Activated CD4-positive, alpha-beta T cell treated with anti-CD3 and anti-CD28 coated beads, Interleukin-2, amount 10 ng/mL, durations not matched to agents 24 days and 14 days (primary cell): ENCODE data around the gene GSE1. TPM values are rescaled to one million over a fixed set of nuclear protein-coding genes. Genes with fewer than 3 reads are reported as not detected.

Experiments used
- DNase-seq: peaks from one replicate; pipeline ENCODE4 v3.0.0; 2022
- H3K27ac Mint-ChIP-seq: one replicate; pipeline ENCODE4 v1.8.0; 2022; ENCODE audit warnings: mild to moderate bottlenecking, mixed read lengths
- H3K27me3 Mint-ChIP-seq: one replicate; pipeline ENCODE4 v1.8.0; 2022; ENCODE audit warnings: mixed read lengths
- H3K36me3 Mint-ChIP-seq: one replicate; pipeline ENCODE4 v1.8.0; 2022; ENCODE audit warnings: low read depth, mild to moderate bottlenecking, mixed read lengths
- H3K4me1 Mint-ChIP-seq: one replicate; pipeline ENCODE4 v1.8.0; 2021; ENCODE audit warnings: mixed read lengths
- H3K4me3 Mint-ChIP-seq: one replicate; pipeline ENCODE4 v1.8.0; 2022; ENCODE audit warnings: mild to moderate bottlenecking, moderate library complexity, mixed read lengths
- H3K9me3 Mint-ChIP-seq: one replicate; pipeline ENCODE4 v1.8.0; 2021; ENCODE audit warnings: mixed read lengths
- intact Hi-C: fragments of 100-400 bp; cut with micrococcal nuclease; formaldehyde crosslinking; loops from one replicate; pipeline ENCODE4 v1.15.1; 2023
- total RNA-seq: library from RNA; stranded (reverse); gene quantifications from 2 replicates; pipeline ENCODE4 v1.2.3, GENCODE V29; 2022

The GSE1 gene
- total RNA-seq, 1 donor from 2014 or later: 37.5 TPM

DNA sequence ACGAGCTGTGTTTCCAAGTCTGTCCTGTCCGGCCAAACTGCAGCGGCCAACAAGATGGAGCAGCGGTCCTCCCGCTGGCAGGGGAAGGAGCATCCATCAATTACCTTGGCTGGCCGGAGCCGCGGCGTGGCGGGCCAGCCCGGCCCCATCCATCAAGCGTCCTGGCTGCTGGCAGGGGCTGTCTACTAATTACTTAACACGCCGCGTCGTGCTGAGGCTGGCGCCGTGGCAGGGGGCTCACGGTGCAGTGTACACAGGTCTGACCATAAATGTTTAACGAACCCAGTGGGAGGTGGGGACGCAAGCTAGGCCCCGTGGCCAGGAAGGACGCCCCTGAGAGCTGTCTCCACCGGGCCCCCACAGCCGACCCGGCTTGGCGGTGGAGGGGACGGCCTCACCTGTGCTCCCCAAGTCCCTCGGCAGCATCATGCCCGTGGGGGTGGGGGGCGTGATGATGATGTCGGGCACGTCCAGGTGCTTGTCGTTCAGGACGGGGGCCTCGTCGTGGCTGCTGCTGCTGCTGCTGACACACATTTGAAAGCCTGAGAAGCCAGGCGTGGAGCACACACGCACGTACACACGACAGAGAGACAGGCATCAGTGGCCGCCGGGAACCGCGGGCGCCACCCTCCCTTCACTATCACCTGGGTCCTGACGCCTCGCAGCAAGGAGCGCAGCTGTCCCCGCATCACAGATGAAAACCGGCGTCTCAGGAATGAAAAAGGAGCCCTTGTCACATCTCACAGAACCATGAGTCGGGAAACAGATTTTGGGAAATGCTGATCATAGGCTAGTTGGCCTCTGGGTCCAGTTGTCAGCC lies 96.9 kb downstream of the GSE1 start:
- H3K4me1 Mint-ChIP-seq: no peaks in the 10 kb centered on the region

DNA sequence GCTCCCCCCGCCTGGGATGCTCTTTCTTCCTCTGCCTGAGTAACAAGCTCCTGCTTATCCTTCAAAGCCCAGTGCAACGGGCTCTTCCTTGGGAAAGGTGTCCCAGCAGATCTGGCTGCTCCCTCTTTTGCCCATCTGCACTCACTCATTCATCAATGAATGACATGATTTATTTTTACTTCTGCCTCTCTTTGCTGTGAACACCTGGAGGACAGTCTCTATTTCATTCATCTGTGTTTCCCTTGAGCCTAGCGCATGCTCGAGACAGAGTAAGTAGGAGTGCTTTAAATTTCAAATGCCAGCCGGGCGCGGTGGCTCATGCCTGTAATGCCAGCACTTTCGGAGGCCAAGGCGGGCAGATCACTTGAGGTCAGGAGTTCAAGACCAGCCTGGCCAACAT lies 97.6 kb downstream of the GSE1 start:
- no peak overlapping the region for H3K4me3 Mint-ChIP-seq
- H3K9me3 Mint-ChIP-seq: peaks cover 3% of the 10 kb centered on the region
- DNase-seq: no peak
- H3K27me3 Mint-ChIP-seq: peaks cover 8% of the 10 kb centered on the region
- no peaks in the 10 kb centered on the region for H3K36me3 Mint-ChIP-seq
- intact Hi-C loops: no loop called here
- no peak overlapping the region for H3K27ac Mint-ChIP-seq
- peaks cover 3% of the 10 kb centered on the region for H3K4me1 Mint-ChIP-seq

More for the DNA sequence above, 96.9 kb downstream of the GSE1 start:
- Mint-ChIP-seq H3K27me3 (peaks cover under 1% of the 10 kb centered on the region), H3K27ac (no peak overlapping the region), H3K36me3 (no peaks in the 10 kb centered on the region), H3K9me3 (peaks cover 3% of the 10 kb centered on the region), H3K4me3 (no peak overlapping the region)
- intact Hi-C loops: no loop called here
- DNase-seq: no peak

DNA sequence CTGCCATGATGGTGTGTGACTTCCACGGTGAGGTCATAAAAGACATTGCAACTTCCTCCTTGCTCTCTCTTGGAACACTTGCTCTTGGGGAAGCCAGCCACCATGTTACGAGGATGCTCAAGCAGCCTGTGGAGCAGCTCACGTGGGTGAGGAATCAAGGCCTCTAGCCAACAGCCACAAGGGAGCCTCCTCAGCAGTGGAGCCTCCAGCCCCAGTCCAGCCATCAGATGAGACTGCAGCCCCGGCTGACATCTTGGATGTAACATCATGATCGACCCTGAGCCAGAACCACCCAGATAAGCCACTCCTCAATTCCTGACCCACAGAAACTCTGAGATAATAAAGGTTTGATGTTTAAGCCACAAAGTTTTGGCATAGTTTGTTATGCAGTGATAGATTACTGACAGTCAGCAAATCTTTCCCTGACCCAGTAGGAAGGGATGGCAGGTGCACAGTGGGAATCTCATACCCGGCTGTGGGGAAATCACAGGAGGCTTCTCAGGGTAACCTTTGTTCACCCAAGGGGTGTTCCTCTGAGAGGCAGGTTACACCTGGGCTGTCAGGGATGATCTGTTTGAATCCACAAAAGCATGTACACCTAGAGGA lies 99.0 kb downstream of the GSE1 start:
- intact Hi-C loops: no loop called here
- Mint-ChIP-seq H3K27ac (no peak overlapping the region), H3K36me3 (no peaks in the 10 kb centered on the region), H3K4me1 (peaks cover 3% of the 10 kb centered on the region), H3K9me3 (peaks cover 3% of the 10 kb centered on the region), H3K4me3 (no peak overlapping the region), H3K27me3 (peaks cover 16% of the 10 kb centered on the region)
- DNase-seq: no peak

DNA sequence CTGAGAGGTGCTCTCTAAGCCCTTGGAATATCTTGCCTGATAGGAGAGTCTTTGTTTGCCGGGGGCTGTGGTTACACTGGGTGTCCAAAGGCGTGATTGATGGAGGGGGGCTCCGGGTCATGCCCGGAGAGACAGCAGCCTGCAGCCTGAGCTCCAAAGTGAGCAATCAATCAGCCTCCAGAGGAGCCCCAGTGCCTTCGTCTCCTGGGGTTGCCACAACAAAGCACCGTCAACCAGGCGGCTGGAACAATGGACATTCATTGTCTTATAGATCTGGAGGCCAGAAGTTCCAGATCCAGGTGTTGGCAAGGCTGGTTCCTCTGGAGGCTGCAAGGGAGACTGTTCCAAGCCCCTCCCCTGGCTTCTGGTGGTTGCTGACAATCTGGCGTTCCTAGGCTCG lies 99.7 kb downstream of the GSE1 start:
- H3K9me3 Mint-ChIP-seq: peaks cover 3% of the 10 kb centered on the region
- H3K27me3 Mint-ChIP-seq: peaks cover 16% of the 10 kb centered on the region
- DNase-seq: no peak
- no peak overlapping the region for H3K4me3 Mint-ChIP-seq
- H3K4me1 Mint-ChIP-seq: peaks cover 3% of the 10 kb centered on the region
- intact Hi-C loops: no loop called here
- no peaks in the 10 kb centered on the region for H3K36me3 Mint-ChIP-seq
- no peak overlapping the region for H3K27ac Mint-ChIP-seq

DNA sequence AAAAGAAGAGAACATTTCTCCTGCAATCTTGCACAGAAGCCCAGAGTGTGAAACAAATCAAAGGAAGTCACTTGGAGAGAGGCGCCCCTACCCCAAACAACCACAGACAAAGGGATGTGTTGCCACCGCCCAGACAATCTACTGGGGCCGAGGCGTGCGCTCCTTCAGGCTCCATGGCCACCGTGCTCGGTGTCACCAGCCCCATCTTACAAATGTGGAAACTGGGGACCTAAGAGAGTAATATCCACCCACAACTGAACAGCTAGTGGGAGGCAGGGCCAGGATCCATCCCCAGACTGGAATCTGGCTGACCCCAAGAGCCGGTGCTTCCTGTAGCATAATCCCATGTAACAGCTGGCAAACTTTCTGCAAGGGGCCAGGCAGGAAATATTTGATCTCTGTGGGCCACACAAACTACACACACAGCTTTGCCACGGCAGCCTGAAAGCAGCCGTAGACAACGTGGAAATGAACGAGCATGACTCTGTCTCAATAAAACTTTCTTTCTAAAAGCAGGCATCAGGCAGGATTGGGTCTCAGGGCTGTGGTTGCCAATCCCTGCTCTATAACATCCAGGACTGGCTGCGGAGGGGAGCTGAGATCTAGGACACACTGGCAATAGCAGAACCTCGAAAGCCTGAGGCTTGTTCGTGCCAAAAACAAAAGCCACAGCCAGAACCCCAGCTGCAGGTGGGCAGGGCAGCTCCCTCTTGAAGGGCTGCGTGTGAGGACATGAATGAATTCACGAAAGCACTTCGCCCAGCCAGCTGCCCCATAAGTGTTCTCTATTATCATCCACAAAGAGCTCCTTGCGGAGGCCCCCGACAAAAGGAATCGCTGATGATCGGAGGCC lies 102.3 kb downstream of the GSE1 start:
- Mint-ChIP-seq H3K36me3 (no peaks in the 10 kb centered on the region), H3K27me3 (peaks cover 16% of the 10 kb centered on the region), H3K9me3 (peaks cover 3% of the 10 kb centered on the region), H3K4me1 (peaks cover 3% of the 10 kb centered on the region), H3K4me3 (no peak overlapping the region), H3K27ac (no peak overlapping the region)
- no peak for DNase-seq
- intact Hi-C loops: loop anchor here (5.0 kb wide), 1 partner anchor 413 kb away; no protein-coding TSS in a partner anchor

DNA sequence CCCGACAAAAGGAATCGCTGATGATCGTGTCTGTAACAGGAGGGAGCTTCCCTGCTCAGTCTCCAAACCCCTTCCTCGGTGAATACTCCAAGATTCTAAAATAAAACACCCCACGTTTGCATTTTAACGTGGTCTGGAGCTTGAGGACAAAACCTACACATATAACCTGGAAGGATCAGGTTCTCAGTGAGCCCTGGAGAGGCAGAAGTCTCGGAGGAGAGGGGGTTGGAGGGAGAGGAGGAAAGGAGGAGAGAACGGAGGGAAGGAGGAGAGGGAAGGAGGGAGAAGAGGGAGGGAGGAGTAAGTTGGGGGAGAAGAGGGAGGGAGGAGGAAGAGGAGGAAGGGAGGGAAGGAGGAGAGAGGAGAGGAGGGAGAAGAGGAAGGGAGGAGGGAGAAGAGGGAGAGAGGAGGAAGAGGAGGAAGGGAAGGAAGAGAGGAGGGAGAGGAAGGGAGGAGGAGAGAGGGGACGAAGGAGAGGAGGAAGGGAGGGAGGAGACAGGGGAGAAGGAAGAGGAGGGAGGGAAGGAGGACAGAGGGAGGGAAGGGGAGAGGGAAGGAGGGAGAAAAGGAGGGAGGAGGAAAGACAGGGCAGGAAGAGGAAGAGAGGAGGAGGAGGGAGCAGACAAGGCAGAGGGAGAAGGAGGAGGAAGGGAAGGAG lies 103.0 kb downstream of the GSE1 start:
- no peak overlapping the region for H3K4me3 Mint-ChIP-seq
- H3K27ac Mint-ChIP-seq: no peak overlapping the region
- peaks cover 16% of the 10 kb centered on the region for H3K27me3 Mint-ChIP-seq
- H3K4me1 Mint-ChIP-seq: peaks cover 3% of the 10 kb centered on the region
- peaks cover 3% of the 10 kb centered on the region for H3K9me3 Mint-ChIP-seq
- no peak for DNase-seq
- intact Hi-C loops: loop anchor here (5.0 kb wide), 1 partner anchor 414 kb away; no protein-coding TSS in a partner anchor
- no peaks in the 10 kb centered on the region for H3K36me3 Mint-ChIP-seq

DNA sequence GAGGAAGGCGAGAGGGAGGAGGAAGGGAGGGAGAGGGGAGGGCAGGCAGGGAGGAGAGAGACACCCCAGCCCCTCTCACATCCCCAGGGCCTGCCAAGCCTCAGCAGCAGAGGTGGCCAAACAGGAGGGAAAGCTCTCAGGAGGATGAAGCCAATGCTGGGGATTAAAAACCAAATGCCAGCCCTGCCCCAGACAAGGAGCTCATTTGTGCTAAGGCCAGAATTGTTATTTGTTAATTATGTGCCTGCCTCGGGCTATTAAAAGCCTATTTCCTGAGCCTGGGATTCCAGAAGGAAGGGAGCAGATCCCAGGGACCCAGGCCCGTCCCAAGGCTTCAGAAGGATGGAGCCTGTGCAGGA lies 103.5 kb downstream of the GSE1 start:
- Mint-ChIP-seq H3K9me3 (peaks cover 3% of the 10 kb centered on the region), H3K4me1 (peaks cover 3% of the 10 kb centered on the region), H3K36me3 (no peaks in the 10 kb centered on the region), H3K27ac (no peak overlapping the region), H3K27me3 (peaks cover 16% of the 10 kb centered on the region), H3K4me3 (no peak overlapping the region)
- intact Hi-C loops: loop anchor here (5.0 kb wide), 1 partner anchor 414 kb away; no protein-coding TSS in a partner anchor
- no peak for DNase-seq

DNA sequence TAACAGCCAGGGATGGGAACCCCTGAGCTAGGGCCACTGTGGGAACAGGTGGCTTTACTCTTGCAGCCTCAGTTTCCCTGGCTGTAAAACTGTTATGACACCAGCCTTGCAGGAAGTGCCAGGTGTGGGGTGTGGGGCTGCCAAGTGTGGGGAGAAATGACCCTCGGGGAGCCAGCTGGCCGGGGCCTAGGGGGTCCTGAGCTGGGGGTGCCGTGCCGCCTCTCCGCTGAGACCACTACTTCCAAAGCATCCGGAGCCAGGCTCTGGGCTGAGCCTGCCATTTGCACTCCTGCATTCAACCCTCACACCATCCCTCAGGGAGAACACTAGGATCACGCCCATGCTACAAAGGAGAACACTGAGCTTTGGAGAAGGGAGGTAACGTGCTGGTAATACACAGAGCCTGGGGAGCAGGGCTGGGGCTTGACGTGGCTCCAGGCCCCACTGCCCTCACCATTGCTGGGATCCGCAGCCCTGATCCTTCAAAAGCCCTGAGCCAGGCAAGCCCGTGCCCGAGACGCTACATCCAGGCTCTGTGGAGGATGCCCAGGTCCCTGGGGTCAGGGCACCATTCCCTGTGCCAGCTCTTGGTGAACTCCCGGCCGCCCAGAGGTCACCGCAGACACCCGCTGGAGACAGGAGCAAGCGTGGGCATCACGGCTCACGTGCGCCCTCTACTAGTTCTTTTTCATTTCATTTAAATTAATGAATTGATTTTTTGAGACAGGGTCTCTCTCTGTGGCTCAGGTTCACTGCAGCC lies 104.5 kb downstream of the GSE1 start:
- H3K9me3 Mint-ChIP-seq: no peaks in the 10 kb centered on the region
- peaks cover 16% of the 10 kb centered on the region for H3K27me3 Mint-ChIP-seq
- no peak overlapping the region for H3K27ac Mint-ChIP-seq
- no peak overlapping the region for H3K4me3 Mint-ChIP-seq
- H3K4me1 Mint-ChIP-seq: peaks cover 3% of the 10 kb centered on the region
- no peaks in the 10 kb centered on the region for H3K36me3 Mint-ChIP-seq
- peak; percentile 88 for DNase-seq
- intact Hi-C loops: loop anchor here (1.0 to 5.0 kb wide), 4 partner anchors 58 to 415 kb away; no protein-coding TSS in a partner anchor

DNA sequence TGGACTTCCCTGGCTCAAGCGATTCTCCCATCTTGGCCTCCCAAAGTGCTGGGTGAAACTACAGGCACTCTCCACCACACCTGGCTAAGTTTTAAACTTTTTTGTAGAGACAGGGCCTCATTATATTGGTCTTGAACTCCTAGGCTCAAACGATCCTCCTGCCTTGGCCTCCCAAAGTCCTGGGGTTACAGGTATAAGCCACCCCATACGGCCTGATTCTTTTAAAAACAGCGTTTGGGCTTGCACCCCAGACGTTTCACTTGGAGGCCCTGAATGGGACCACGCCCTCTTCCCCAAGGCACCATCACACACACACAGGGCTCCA lies 105.0 kb downstream of the GSE1 start:
- Mint-ChIP-seq H3K27ac (no peak overlapping the region), H3K4me1 (peaks cover 3% of the 10 kb centered on the region), H3K27me3 (peaks cover 16% of the 10 kb centered on the region), H3K4me3 (no peak overlapping the region), H3K9me3 (no peaks in the 10 kb centered on the region), H3K36me3 (no peaks in the 10 kb centered on the region)
- no peak for DNase-seq
- intact Hi-C loops: loop anchor here (1.0 to 5.0 kb wide), 4 partner anchors 59 to 416 kb away; no protein-coding TSS in a partner anchor

DNA sequence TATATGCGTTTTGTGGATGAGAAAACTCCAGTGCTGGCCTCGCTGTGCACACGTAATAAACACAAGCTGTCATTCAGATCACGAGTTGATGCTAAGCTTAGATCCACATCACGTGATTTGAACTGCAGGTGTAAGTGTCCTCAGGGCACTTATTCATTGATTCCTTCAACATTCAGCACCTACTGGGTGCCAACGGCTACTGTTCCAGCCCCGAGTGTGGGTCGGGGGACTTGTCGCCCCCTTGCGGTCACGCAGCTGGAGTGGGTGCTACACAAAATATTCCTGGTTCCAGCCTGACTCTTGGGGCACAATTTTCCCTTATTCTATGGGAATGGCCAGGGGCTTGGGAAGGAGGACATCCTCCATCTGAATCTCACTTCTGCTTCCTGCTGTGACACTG lies 105.6 kb downstream of the GSE1 start:
- Mint-ChIP-seq H3K27me3 (peaks cover 16% of the 10 kb centered on the region), H3K36me3 (no peaks in the 10 kb centered on the region), H3K9me3 (no peaks in the 10 kb centered on the region), H3K27ac (no peak overlapping the region), H3K4me1 (peaks cover 3% of the 10 kb centered on the region), H3K4me3 (no peak overlapping the region)
- intact Hi-C loops: loop anchor here (1.0 to 5.0 kb wide), 4 partner anchors 59 to 416 kb away; no protein-coding TSS in a partner anchor
- peak; percentile 61 for DNase-seq

DNA sequence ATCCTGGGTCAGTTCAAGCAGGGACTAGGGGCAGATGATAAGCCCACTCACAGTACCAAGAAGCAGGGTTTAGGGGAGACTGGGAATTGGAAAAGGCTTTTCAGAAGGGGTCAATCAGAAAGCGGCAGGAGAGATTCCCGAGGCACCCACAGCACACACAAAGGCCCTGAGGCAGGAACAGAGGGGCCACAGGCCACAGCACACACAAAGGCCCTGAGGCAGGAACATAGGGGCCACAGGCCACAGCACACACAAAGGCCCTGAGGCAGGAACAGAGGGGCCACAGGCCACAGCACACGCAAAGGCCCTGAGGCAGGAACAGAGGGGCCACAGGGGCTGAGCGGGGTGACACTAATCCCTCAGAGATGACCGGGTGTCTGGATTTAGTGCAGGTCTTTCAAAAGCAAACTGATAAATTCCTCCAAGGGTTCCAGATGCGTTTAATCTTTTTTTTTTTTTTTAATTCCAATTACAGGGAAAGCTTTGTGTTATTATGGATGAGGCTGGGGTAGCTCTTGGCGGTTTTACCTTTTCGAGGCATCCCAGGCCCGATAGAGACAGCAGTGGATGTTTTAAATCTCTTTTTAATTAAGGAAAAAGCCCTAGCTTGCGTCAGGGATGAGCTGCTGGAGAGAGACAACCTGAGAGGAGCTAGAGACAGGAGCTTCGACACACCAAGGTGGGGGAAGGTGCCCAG lies 106.6 kb downstream of the GSE1 start:
- no peak for DNase-seq
- H3K27ac Mint-ChIP-seq: no peak overlapping the region
- H3K4me1 Mint-ChIP-seq: peaks cover 3% of the 10 kb centered on the region
- H3K36me3 Mint-ChIP-seq: no peaks in the 10 kb centered on the region
- peaks cover 16% of the 10 kb centered on the region for H3K27me3 Mint-ChIP-seq
- no peaks in the 10 kb centered on the region for H3K9me3 Mint-ChIP-seq
- intact Hi-C loops: loop anchor here (2.0 to 5.0 kb wide), 3 partner anchors 299 to 417 kb away; no protein-coding TSS in a partner anchor
- H3K4me3 Mint-ChIP-seq: no peak overlapping the region

DNA sequence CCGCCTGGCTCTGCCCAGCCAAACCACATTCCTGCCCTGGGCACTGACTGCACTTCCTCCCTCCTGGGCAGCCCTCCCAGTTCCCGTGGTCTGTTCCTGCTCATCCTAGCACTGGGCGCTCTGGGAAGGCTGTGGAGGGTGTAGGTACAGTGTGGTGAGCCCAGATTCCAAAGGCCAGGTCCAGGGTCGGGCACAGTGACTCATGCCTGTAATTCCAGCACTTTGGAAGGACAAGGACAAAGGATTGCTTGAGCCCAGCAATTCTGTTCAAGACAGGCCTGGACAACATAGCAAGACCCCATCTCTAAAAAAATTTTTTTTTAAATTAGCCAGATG lies 107.1 kb downstream of the GSE1 start:
- Mint-ChIP-seq H3K27ac (no peak overlapping the region), H3K4me1 (peaks cover 3% of the 10 kb centered on the region), H3K27me3 (peaks cover 12% of the 10 kb centered on the region), H3K4me3 (no peak overlapping the region), H3K9me3 (no peaks in the 10 kb centered on the region), H3K36me3 (no peaks in the 10 kb centered on the region)
- intact Hi-C loops: no loop called here
- DNase-seq: no peak
